ENCODE data around the gene CDK7. TPM values are rescaled to one million over a fixed set of nuclear protein-coding genes. Genes with fewer than 3 reads are reported as not detected.

CDK7 gene
- total and polyA plus RNA-seq, 7 experiments from 2014 or later = 18.2 to 28.9 (median 21.8) TPM

- no peak overlapping the region for H3K27ac ChIP-seq (ENCODE audit: low read depth, low read length)
- Mint-ChIP-seq H3K27ac (no peak overlapping the region), H3K36me3 (peaks cover 19 to 54% (median 38%) of the 10 kb centered on the region in 5 donors), H3K27me3 (no peaks in the 10 kb centered on the region), H3K4me3 (no peak overlapping the region), H3K9me3 (peaks cover 0 to 9% (median 0%) of the 10 kb centered on the region in 11 donors), H3K4me1 (no peaks in the 10 kb centered on the region)
- no peaks in the 10 kb centered on the region for H3K9me3 ChIP-seq (ENCODE audit: control insufficient read depth in 2 of 3, low read length in 3 of 3)
- POLR2A ChIA-PET = no interaction called here
- H3K4me3 ChIP-seq (ENCODE audit: low read length) = no peak overlapping the region
- no peak for DNase-seq
- ATAC-seq = no peak
- peaks cover 0 to 24% (median 0%) of the 10 kb centered on the region in 3 experiments for H3K36me3 ChIP-seq (ENCODE audit: control insufficient read depth in 2 of 3, insufficient read depth in 3 of 3, low read length in 3 of 3)
- intact Hi-C loops (cut with micrococcal nuclease) = no loop called here
- no peaks in the 10 kb centered on the region for H3K4me1 ChIP-seq (ENCODE audit: control insufficient read depth in 2 of 2, insufficient read depth in 2 of 2, low read length in 2 of 2)
- H3K27me3 ChIP-seq (ENCODE audit: control insufficient read depth in 2 of 2, insufficient read depth in 2 of 2, low read length in 2 of 2) = no peaks in the 10 kb centered on the region
- CTCF ChIA-PET = no interaction called here
Observed at GRCh38 chr5:69305512-69305911, 70.8 kb downstream of the CDK7 start.

GRCh38 chr5:69308046-69308553, 73.4 kb downstream of the CDK7 start:
- ATAC-seq (no peak), DNase-seq (no peak)
- Mint-ChIP-seq H3K27me3 (no peaks in the 10 kb centered on the region), H3K4me1 (peaks cover 0 to 6% (median 0%) of the 10 kb centered on the region in 7 donors), H3K9me3 (peaks cover 0 to 12% (median 0%) of the 10 kb centered on the region in 11 donors), H3K36me3 (peaks cover 26 to 67% (median 52%) of the 10 kb centered on the region in 5 donors), H3K27ac (no peak overlapping the region), H3K4me3 (no peak overlapping the region)
- Histone ChIP-seq H3K36me3 (ENCODE audit: control insufficient read depth in 2 of 3, insufficient read depth in 3 of 3, low read length in 3 of 3) (peaks cover 0 to 26% (median 0%) of the 10 kb centered on the region in 3 experiments), H3K9me3 (ENCODE audit: control insufficient read depth in 2 of 3, low read length in 3 of 3) (no peaks in the 10 kb centered on the region), H3K4me3 (ENCODE audit: low read length) (no peak overlapping the region), H3K27ac (ENCODE audit: low read depth, low read length) (no peak overlapping the region), H3K27me3 (ENCODE audit: control insufficient read depth in 2 of 2, insufficient read depth in 2 of 2, low read length in 2 of 2) (no peaks in the 10 kb centered on the region), H3K4me1 (ENCODE audit: control insufficient read depth in 2 of 2, insufficient read depth in 2 of 2, low read length in 2 of 2) (no peaks in the 10 kb centered on the region)
- ChIA-PET CTCF (no interaction called here), POLR2A (no interaction called here)
- intact Hi-C loops (cut with micrococcal nuclease) = no loop called here

GRCh38 chr5:69309380-69309779, 74.7 kb downstream of the CDK7 start:
- H3K36me3 Mint-ChIP-seq = peaks cover 31 to 76% (median 57%) of the 10 kb centered on the region in 5 donors
- H3K36me3 ChIP-seq (ENCODE audit: control insufficient read depth in 2 of 3, insufficient read depth in 3 of 3, low read length in 3 of 3) = peaks cover 0 to 35% (median 0%) of the 10 kb centered on the region in 3 experiments

GRCh38 chr5:69312459-69313160, 77.9 kb downstream of the CDK7 start:
- Mint-ChIP-seq H3K4me3 (peak overlapping the region in 1 of 10 donors; percentile 43), H3K36me3 (peaks cover 37 to 69% (median 57%) of the 10 kb centered on the region in 5 donors), H3K9me3 (peaks cover 0 to 12% (median 0%) of the 10 kb centered on the region in 11 donors), H3K27ac (peak overlapping the region in 1 of 9 donors; percentile 57), H3K4me1 (peaks cover 0 to 10% (median 0%) of the 10 kb centered on the region in 7 donors), H3K27me3 (no peaks in the 10 kb centered on the region)
- CTCF ChIA-PET = interaction anchor here (0.6 kb wide), 1 partner anchor 533 kb away, joined by 3 read pairs; no protein-coding TSS in a partner anchor
- no peak overlapping the region for H3K4me3 ChIP-seq (ENCODE audit: low read length)
- H3K27me3 ChIP-seq (ENCODE audit: control insufficient read depth in 2 of 2, insufficient read depth in 2 of 2, low read length in 2 of 2) = no peaks in the 10 kb centered on the region
- H3K27ac ChIP-seq (ENCODE audit: low read depth, low read length) = no peak overlapping the region
- POLR2A ChIA-PET = no interaction called here
- H3K36me3 ChIP-seq (ENCODE audit: control insufficient read depth in 2 of 3, insufficient read depth in 3 of 3, low read length in 3 of 3) = peaks cover 0 to 28% (median 0%) of the 10 kb centered on the region in 3 experiments
- no peak for DNase-seq
- H3K4me1 ChIP-seq (ENCODE audit: control insufficient read depth in 2 of 2, insufficient read depth in 2 of 2, low read length in 2 of 2) = no peaks in the 10 kb centered on the region
- intact Hi-C loops (cut with micrococcal nuclease) = no loop called here
- ATAC-seq = peak; percentile 57
- no peaks in the 10 kb centered on the region for H3K9me3 ChIP-seq (ENCODE audit: control insufficient read depth in 2 of 3, low read length in 3 of 3)

More at GRCh38 chr5:69309380-69309779, 74.7 kb downstream of the CDK7 start:
- ATAC-seq = no peak
- Histone ChIP-seq H3K4me3 (ENCODE audit: low read length) (no peak overlapping the region), H3K9me3 (ENCODE audit: control insufficient read depth in 2 of 3, low read length in 3 of 3) (no peaks in the 10 kb centered on the region), H3K4me1 (ENCODE audit: control insufficient read depth in 2 of 2, insufficient read depth in 2 of 2, low read length in 2 of 2) (no peaks in the 10 kb centered on the region), H3K27ac (ENCODE audit: low read depth, low read length) (no peak overlapping the region), H3K27me3 (ENCODE audit: control insufficient read depth in 2 of 2, insufficient read depth in 2 of 2, low read length in 2 of 2) (no peaks in the 10 kb centered on the region)
- POLR2A ChIA-PET = no interaction called here
- no peak for DNase-seq
- Mint-ChIP-seq H3K9me3 (peaks cover 0 to 12% (median 0%) of the 10 kb centered on the region in 11 donors), H3K4me1 (peaks cover 0 to 10% (median 0%) of the 10 kb centered on the region in 7 donors), H3K27me3 (no peaks in the 10 kb centered on the region), H3K27ac (no peak overlapping the region), H3K4me3 (no peak overlapping the region)
- CTCF ChIA-PET = no interaction called here
- intact Hi-C loops (cut with micrococcal nuclease) = no loop called here

- ChIA-PET POLR2A (no interaction called here), CTCF (no interaction called here)
- no peak overlapping the region for H3K4me3 ChIP-seq (ENCODE audit: low read length)
- no peak overlapping the region for H3K27ac ChIP-seq (ENCODE audit: low read depth, low read length)
- no peaks in the 10 kb centered on the region for H3K4me1 ChIP-seq (ENCODE audit: control insufficient read depth in 2 of 2, insufficient read depth in 2 of 2, low read length in 2 of 2)
- H3K36me3 Mint-ChIP-seq = peaks cover 31 to 61% (median 49%) of the 10 kb centered on the region in 5 donors
- H3K4me1 Mint-ChIP-seq = peaks cover 0 to 10% (median 0%) of the 10 kb centered on the region in 7 donors
- intact Hi-C loops (cut with micrococcal nuclease) = no loop called here
- ATAC-seq (no peak), DNase-seq (no peak)
- H3K27me3 Mint-ChIP-seq = no peaks in the 10 kb centered on the region
- H3K36me3 ChIP-seq (ENCODE audit: control insufficient read depth in 2 of 3, insufficient read depth in 3 of 3, low read length in 3 of 3) = peaks cover 0 to 24% (median 0%) of the 10 kb centered on the region in 3 experiments
- H3K4me3 Mint-ChIP-seq = no peak overlapping the region
- H3K9me3 Mint-ChIP-seq = peaks cover 0 to 11% (median 0%) of the 10 kb centered on the region in 11 donors
- H3K9me3 ChIP-seq (ENCODE audit: control insufficient read depth in 2 of 3, low read length in 3 of 3) = no peaks in the 10 kb centered on the region
- no peaks in the 10 kb centered on the region for H3K27me3 ChIP-seq (ENCODE audit: control insufficient read depth in 2 of 2, insufficient read depth in 2 of 2, low read length in 2 of 2)
- no peak overlapping the region for H3K27ac Mint-ChIP-seq
Observed at GRCh38 chr5:69313428-69313827, 78.7 kb downstream of the CDK7 start.

GRCh38 chr5:69315972-69316371, 81.3 kb downstream of the CDK7 start:
- no peak overlapping the region for H3K4me3 ChIP-seq (ENCODE audit: low read length)
- peak overlapping the region in 1 of 9 donors; percentile 48 for H3K27ac Mint-ChIP-seq
- H3K4me1 ChIP-seq (ENCODE audit: control insufficient read depth in 2 of 2, insufficient read depth in 2 of 2, low read length in 2 of 2) = no peaks in the 10 kb centered on the region
- no peak overlapping the region for H3K27ac ChIP-seq (ENCODE audit: low read depth, low read length)
- no peak overlapping the region for H3K4me3 Mint-ChIP-seq
- H3K27me3 Mint-ChIP-seq = no peaks in the 10 kb centered on the region
- peaks cover 0 to 2% (median 0%) of the 10 kb centered on the region in 11 donors for H3K9me3 Mint-ChIP-seq
- peaks cover 0 to 10% (median 0%) of the 10 kb centered on the region in 7 donors for H3K4me1 Mint-ChIP-seq
- ATAC-seq = no peak
- H3K27me3 ChIP-seq (ENCODE audit: control insufficient read depth in 2 of 2, insufficient read depth in 2 of 2, low read length in 2 of 2) = no peaks in the 10 kb centered on the region
- H3K36me3 ChIP-seq (ENCODE audit: control insufficient read depth in 2 of 3, insufficient read depth in 3 of 3, low read length in 3 of 3) = peaks cover 0 to 15% (median 0%) of the 10 kb centered on the region in 3 experiments
- CTCF ChIA-PET = no interaction called here
- H3K36me3 Mint-ChIP-seq = peaks cover 11 to 54% (median 32%) of the 10 kb centered on the region in 5 donors
- intact Hi-C loops (cut with micrococcal nuclease) = no loop called here
- POLR2A ChIA-PET = no interaction called here
- no peak for DNase-seq
- no peaks in the 10 kb centered on the region for H3K9me3 ChIP-seq (ENCODE audit: control insufficient read depth in 2 of 3, low read length in 3 of 3)

Data from naive thymus-derived CD4-positive, alpha-beta T cell (primary cell).